ENCODE data around the gene NTRK2.
A peak's percentile ranks its signal among the peaks of the same experiment; 100 is the strongest.

The NTRK2 gene

GRCh38 chr9:84937581-84937980 is 268.1 kb downstream of the NTRK2 start:
- DNase-seq (ENCODE audit: low read depth, low spot score) = no peak

- no peak for DNase-seq (ENCODE audit: low read depth, low spot score)
Measured at GRCh38 chr9:84939774-84940173, 270.2 kb downstream of the NTRK2 start.

GRCh38 chr9:84940294-84940693 is 270.8 kb downstream of the NTRK2 start:
- no peak for DNase-seq (ENCODE audit: low read depth, low spot score)

GRCh38 chr9:84941792-84942191 is 272.3 kb downstream of the NTRK2 start:
- no peak for DNase-seq (ENCODE audit: low read depth, low spot score)

GRCh38 chr9:84943482-84944050 is 274.0 kb downstream of the NTRK2 start:
- no peak for DNase-seq (ENCODE audit: low read depth, low spot score)

GRCh38 chr9:84945878-84946538 is 276.5 kb downstream of the NTRK2 start:
- DNase-seq (ENCODE audit: low read depth, low spot score) = no peak

GRCh38 chr9:84947412-84947972 is 278.0 kb downstream of the NTRK2 start:
- no peak for DNase-seq (ENCODE audit: low read depth, low spot score)

- DNase-seq (ENCODE audit: low read depth, low spot score) = no peak
Measured at GRCh38 chr9:84949258-84949657, 279.7 kb downstream of the NTRK2 start.

- no peak for DNase-seq (ENCODE audit: low read depth, low spot score)
Measured at GRCh38 chr9:84949971-84950370, 280.4 kb downstream of the NTRK2 start.

- DNase-seq (ENCODE audit: low read depth, low spot score) = no peak
Measured at GRCh38 chr9:84950879-84951811, 281.6 kb downstream of the NTRK2 start.

GRCh38 chr9:84953252-84953773 is 283.8 kb downstream of the NTRK2 start:
- no peak for DNase-seq (ENCODE audit: low read depth, low spot score)

- DNase-seq (ENCODE audit: low read depth, low spot score) = peak; percentile 9
Measured at GRCh38 chr9:84953797-84954705, 284.5 kb downstream of the NTRK2 start.

GRCh38 chr9:84955155-84955554 is 285.6 kb downstream of the NTRK2 start:
- no peak for DNase-seq (ENCODE audit: low read depth, low spot score)

- no peak for DNase-seq (ENCODE audit: low read depth, low spot score)
Measured at GRCh38 chr9:84955971-84956370, 286.4 kb downstream of the NTRK2 start.

GRCh38 chr9:84959339-84959738 is 289.8 kb downstream of the NTRK2 start:
- no peak for DNase-seq (ENCODE audit: low read depth, low spot score)

- no peak for DNase-seq (ENCODE audit: low read depth, low spot score)
Measured at GRCh38 chr9:84966876-84967830, 297.6 kb downstream of the NTRK2 start.

GRCh38 chr9:84969084-84969483 is 299.6 kb downstream of the NTRK2 start:
- no peak for DNase-seq (ENCODE audit: low read depth, low spot score)

GRCh38 chr9:84969736-84970135 is 300.2 kb downstream of the NTRK2 start:
- no peak for DNase-seq (ENCODE audit: low read depth, low spot score)

GRCh38 chr9:84970432-84970831 is 300.9 kb downstream of the NTRK2 start:
- no peak for DNase-seq (ENCODE audit: low read depth, low spot score)

- DNase-seq (ENCODE audit: low read depth, low spot score) = no peak
Measured at GRCh38 chr9:84971571-84971970, 302.0 kb downstream of the NTRK2 start.

Measured in smooth muscle cell of the brain vasculature (primary cell).